HG03571 (cell line): ENCODE measurements around the gene DCAF7.

Source experiments
- ATAC-seq: cut with Tn5 transposase; IDR thresholded peaks from one replicate; pipeline ENCODE4 v1.9.1; 2021; ENCODE audit not compliant: unreplicated experiment

Gene DCAF7

DNA sequence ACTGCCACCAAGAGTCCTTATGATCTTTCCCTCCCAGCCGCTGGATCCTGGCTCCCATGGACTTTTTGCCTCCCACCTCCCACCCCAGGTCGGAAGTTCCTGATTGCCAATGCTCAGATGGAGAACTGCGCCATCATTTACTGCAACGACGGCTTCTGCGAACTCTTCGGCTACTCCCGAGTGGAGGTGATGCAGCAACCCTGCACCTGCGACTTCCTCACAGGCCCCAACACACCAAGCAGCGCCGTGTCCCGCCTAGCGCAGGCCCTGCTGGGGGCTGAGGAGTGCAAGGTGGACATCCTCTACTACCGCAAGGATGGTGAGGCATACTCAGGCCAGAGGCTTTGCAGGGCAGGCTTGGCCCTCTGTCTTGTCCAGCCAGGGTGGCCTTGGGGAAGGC lies 26.2 kb upstream of the DCAF7 start:
- no peak for ATAC-seq

DNA sequence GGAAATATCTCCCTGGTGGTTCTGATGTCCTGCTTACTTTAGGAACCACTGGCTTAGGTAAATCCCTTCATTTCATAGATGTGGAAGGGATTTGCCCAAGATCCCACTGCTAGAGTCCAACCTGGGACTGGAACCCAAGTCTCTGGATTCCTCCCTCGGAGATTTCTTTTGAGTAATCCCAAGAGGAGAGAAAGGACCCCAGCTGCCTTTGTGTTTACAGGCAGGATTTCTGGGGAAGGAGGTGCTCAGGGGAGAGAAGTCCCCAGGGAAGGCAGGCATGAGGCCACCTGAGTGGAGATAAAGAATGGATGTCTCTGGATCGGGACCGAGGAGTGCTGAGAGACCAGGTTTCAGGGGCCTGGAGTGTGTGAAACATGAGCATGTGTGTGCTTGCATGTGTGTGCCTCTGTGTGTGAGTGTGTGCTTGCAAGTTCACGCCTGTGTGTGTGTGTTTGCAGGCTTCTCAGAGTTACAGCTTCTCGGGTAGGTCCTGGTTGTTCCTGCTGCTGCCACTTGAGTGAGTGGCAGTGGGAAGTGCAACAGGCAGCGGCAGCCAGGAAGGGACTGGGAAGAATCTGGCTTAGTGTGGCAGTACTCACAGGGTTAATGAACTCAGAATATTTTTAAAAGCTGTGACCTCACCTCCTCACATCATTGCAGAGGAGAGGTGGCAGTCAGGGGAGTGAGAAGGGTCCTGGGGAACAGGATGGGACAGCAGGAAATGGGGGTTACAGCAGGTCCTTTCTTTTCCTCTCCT lies 24.9 kb upstream of the DCAF7 start:
- no peak for ATAC-seq

DNA sequence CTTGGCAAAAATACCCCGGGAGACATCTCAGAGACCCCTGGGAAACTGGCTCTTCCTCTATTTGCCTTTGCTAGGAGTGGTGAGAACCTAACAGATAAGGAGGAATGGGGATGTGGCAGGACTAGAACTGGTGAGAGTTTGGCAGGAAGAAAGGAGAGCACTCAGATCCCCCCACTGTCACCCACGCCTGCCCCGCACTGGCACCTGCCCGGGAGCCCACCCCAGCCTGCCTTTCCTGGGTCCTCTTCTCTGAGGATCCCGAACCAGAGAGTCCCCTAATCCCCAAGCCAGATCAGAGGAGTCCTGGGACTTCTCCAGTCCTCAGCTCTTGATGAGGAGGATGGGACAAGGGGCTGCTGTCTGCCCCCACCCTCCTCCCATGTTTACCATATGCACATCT lies 23.4 kb upstream of the DCAF7 start:
- ATAC-seq = no peak

DNA sequence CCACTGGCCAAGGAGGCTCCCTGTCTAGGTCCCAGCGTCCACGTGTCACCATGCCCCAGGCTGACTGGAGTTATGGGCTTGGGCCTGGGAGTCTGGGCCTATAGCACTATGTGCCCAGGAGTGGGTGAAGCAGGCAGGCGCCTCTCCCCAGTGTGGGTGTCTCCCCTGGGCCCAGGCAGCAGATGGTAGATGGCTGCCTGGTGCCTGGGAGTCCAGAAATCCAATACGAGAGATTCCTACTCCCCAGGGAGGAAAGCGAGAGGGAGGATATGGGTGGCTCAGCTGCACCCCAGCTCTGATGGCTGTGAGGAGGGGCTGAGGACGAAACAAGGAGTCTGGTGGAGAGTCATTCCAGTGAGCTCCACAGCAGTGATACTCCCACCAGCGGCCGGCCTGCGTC lies 22.1 kb upstream of the DCAF7 start:
- no peak for ATAC-seq

DNA sequence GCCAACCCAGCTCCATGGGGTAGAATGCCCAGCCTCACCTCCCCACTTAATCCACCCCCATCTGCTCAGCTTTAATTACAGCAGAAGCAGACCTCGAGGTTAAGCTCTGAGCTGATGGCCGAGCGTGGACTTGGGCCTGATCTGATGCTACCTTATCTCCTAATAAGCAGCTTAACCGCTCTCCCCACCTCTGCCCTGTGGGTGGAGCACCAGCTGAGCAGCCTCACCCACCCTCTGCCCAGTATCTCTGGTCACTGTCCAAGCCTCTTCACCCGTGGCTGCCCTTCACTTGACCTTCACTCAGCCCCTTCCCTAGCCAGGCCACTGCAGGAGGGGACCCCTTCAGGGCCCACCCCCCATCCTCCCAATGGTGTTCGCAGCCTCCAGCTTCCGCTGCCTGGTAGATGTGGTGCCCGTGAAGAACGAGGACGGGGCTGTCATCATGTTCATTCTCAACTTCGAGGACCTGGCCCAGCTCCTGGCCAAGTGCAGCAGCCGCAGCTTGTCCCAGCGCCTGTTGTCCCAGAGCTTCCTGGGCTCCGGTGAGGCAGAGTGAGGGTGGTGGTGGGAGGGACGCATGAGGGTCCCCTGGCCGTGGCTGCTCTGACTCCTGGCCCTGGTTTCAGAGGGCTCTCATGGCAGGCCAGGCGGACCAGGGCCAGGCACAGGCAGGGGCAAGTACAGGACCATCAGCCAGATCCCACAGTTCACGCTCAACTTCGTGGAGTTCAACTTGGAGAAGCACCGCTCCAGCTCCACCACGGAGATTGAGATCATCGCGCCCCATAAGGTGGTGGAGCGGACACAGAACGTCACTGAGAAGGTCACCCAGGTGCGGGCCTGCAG lies 20.3 kb upstream of the DCAF7 start:
- ATAC-seq = no peak

DNA sequence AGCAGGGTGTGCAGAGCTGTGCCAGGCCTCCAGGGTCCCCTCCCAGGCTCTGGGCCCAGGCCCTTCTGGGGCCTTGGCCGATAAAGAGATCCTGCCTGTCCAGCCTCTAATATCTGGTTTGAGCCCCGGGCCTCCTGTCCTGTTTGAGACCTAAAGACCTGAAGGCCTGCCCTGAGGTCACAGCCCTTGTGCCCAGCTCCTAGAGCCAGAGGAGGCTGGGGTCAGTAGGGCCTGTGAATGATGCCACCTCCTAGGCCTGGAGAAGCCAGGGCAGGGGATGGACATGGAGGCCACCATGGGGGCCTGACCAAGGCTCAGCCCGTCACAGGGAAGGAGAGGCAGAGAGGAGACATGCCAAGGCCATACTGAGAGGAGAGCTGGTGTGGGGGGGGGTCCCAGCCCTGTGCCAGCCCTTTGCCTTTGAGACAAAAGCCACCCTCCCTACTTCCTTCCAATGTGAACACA lies 19.7 kb upstream of the DCAF7 start:
- ATAC-seq = no peak

DNA sequence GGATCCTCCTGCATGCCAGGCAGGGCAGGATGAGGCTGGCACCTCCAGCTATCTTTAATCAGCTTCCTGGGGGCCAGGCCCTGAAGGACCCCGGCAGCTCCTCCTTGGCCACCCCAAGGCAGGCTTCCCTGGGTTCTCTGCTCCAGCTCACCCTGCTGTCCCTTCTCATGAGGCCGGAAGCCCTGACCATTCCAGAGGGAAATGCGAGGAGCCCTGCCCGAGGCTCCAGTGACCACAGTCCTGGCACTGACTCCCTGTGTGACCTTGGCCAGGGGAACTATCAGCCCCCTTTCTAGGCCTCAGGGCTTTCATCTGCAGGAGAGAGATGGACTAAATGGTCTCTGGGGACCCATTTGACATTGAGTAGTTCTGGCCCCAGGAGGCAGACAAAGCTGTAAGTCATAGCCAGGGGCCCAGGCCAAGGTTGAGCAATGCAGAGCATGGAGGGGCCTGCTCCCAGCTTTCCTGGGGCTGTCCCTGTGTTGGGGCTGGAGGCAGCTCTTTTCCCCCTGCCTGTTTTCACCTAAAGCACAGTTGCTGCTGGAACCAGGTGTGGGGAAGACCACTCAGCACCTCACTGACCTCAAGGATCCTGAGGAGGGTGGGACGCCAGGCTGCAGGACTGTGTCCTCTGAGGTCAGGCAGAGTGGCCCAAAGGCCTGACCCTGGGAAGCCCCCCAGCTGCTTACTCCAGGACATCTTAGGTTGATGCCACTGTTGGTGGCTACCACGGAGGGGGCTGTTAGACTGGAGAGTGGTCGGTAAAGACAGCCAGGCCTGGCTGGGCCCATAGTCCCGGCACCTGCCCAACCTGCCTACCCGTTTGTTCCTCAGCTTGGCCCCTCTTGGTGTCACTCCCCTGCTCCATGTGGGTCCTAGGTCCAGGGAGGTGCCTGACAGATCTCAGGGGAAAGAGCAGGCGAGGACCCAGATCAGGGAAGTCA lies 19.0 kb upstream of the DCAF7 start:
- ATAC-seq = no peak

DNA sequence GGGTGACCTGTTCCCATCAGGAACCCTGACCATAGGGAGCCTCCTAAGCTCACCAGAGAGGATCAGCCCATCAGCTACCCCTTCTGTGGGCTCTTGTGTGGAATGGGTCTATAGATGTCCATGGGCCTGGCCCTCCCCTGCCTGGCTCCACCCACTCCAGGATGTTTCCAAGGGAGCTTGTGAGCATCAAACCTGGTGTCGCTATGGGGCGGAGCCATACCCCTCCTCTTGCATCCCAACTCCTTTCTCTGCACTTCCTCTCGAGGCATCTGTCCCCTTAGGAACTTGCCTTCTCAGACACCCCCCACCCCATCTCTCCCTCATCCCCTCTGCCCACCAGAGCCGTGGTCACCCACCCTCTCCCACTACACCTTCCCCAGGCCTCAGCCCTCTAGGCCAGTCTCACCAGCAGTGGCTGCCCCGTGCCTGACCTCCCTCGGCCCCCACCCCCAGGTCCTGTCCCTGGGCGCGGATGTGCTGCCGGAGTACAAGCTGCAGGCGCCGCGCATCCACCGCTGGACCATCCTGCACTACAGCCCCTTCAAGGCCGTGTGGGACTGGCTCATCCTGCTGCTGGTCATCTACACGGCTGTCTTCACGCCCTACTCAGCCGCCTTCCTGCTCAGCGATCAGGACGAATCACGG lies 16.7 kb upstream of the DCAF7 start:
- no peak for ATAC-seq

DNA sequence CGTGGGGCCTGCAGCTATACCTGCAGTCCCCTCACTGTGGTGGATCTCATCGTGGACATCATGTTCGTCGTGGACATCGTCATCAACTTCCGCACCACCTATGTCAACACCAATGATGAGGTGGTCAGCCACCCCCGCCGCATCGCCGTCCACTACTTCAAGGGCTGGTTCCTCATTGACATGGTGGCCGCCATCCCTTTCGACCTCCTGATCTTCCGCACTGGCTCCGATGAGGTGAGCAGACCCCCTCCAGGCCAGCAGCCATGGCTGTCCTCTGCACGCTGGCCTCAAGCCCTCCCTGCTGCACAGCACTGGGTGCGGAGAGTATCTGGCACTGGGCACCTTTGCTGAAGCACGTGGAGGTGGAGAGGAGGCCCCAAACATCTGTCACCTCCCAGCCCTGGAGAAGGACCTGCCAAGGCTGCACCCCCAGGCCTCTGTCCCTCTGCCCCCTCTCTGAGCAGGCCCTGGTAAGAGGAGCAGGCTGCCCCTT lies 16.2 kb upstream of the DCAF7 start:
- no peak for ATAC-seq

DNA sequence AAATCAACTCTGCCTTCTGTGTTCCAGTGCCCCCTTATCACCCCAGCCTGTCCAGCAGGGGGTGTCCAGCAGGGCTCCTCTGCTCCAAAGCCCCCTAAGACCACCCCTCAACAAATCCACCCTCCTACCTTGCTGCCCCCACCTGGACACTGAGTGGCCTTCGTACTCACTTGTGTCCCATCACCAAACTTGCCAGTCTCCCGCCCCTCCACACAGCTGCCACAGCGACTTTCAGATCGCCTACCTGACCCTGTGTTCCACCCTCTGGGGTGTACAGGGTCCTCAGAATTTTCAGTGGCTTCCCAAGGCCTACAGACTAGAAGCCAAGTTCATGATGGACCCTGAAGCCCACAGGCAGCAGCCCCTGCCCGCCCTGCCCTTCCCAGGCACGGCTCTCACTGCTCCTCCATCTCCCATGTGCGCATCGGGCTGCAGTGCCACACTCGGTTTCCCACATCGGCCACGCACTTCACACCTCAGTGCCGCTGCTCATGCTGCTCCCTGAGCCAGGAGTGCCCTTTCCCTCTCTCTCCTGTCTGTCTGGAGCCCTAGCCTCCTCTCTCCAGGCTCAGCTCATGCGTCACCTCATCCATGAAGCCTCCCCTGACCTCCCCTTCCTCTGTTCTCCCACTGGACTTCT lies 15.3 kb upstream of the DCAF7 start:
- no peak for ATAC-seq

DNA sequence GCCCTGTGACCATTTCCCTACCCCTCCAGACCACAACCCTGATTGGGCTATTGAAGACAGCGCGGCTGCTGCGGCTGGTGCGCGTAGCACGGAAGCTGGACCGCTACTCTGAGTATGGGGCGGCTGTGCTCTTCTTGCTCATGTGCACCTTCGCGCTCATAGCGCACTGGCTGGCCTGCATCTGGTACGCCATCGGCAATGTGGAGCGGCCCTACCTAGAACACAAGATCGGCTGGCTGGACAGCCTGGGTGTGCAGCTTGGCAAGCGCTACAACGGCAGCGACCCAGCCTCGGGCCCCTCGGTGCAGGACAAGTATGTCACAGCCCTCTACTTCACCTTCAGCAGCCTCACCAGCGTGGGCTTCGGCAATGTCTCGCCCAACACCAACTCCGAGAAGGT lies 14.6 kb upstream of the DCAF7 start:
- ATAC-seq = no peak

DNA sequence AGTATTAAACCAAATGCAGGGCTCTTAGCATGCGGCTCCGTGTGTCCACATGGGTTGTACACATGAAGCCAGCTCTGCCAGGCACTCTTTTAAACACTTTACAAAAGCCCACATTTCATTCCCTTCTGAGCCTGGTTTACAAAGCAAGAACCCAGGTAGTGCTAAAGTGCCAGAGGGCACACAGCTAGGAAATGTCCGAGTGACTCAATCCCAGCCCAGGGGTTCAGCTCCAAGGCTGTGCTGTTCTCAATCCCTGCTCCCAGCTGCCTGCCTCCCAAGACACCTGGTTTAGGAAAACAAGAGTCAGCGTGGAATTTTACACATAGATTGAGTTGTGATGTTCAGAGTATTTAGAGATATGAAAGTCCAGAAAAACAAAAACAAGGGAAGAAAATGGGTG lies 13.3 kb upstream of the DCAF7 start:
- no peak for ATAC-seq

DNA sequence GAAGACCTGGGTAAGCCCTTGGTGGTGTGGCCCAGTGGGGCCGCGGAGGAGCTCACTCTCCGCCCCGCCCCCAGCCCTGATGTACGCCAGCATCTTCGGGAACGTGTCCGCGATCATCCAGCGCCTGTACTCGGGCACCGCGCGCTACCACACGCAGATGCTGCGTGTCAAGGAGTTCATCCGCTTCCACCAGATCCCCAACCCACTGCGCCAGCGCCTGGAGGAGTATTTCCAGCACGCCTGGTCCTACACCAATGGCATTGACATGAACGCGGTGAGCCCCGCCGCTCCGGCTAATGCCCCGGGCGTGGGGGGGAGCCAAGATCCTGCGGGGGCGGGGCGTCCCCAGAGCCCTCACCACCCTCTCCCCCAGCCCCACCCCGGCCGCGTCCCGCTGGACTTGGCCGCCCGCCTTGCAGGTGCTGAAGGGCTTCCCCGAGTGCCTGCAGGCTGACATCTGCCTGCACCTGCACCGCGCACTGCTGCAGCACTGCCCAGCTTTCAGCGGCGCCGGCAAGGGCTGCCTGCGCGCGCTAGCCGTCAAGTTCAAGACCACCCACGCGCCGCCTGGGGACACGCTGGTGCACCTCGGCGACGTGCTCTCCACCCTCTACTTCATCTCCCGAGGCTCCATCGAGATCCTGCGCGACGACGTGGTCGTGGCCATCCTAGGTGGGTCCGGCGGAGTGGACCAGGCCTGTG lies 12.1 kb upstream of the DCAF7 start:
- no peak for ATAC-seq

DNA sequence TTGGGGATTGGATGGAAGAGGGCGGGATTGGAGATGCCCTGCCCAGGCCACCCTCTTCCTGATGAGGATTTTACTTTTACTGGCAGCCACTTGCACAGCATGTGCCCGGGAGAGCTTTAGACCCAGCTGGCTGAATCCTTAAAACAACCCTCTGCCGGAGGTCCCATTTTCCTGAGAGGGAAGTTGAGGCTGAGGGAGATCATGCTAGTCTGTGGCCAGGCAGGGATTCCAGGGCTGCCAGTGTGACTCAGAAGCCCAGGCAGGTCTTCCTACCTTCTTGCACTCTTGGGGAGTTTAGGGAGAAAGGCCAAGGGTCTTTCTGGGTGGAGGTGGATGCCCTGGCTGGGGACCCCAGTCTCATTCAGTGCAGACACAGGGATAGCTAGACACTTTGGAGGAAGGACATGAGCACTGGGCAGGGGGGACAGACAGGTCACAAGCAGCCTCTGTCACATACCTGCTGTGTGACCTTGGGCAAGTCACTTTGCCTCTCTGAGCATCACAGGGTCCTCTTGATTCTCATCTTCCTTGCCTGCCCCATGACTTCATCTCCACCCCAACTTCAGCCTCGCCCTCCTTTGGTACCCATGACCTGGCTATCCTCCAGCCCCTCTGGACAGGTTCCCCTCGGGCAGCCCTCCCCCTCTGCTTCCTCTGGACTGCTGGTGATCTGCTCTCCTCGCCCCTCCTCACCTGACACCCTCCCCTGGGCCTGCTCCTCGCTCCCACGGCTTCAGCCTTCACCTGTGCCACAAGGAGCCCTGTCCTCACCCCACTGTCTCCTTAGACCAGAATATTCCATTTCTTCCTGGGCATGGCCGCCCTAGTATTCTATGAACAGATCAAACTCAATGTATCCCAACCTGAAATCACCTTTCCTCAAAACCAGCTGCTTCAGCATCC lies 11.3 kb upstream of the DCAF7 start:
- no peak for ATAC-seq

DNA sequence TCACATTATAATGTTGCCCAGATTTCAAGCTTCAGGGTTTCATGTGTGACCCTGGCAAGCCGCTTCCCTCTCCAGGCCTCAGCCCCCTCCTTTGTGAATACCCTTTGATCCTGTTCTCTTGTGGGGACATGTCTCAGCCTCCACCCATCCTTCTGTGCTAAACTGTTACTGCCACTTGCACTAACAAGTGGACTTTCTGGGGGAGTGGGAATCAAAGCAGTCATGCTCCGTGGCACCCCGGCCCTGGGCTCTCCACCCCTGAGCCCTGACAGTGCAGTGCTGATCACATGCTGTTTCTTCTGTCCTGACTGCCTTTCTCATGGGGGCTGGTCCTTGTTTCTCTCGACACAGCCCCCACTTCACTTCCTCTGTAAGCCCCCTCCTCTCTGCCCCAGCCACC lies 9.7 kb upstream of the DCAF7 start:
- ATAC-seq = no peak

DNA sequence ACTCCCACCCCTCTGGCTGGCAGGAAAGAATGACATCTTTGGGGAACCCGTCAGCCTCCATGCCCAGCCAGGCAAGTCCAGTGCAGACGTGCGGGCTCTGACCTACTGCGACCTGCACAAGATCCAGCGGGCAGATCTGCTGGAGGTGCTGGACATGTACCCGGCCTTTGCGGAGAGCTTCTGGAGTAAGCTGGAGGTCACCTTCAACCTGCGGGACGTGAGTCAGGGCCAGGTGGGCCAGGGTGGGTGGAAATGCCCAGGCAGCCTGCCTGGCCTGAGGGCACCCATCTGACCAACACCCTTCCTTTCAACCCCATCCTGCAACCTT lies 8.1 kb upstream of the DCAF7 start:
- no peak for ATAC-seq

DNA sequence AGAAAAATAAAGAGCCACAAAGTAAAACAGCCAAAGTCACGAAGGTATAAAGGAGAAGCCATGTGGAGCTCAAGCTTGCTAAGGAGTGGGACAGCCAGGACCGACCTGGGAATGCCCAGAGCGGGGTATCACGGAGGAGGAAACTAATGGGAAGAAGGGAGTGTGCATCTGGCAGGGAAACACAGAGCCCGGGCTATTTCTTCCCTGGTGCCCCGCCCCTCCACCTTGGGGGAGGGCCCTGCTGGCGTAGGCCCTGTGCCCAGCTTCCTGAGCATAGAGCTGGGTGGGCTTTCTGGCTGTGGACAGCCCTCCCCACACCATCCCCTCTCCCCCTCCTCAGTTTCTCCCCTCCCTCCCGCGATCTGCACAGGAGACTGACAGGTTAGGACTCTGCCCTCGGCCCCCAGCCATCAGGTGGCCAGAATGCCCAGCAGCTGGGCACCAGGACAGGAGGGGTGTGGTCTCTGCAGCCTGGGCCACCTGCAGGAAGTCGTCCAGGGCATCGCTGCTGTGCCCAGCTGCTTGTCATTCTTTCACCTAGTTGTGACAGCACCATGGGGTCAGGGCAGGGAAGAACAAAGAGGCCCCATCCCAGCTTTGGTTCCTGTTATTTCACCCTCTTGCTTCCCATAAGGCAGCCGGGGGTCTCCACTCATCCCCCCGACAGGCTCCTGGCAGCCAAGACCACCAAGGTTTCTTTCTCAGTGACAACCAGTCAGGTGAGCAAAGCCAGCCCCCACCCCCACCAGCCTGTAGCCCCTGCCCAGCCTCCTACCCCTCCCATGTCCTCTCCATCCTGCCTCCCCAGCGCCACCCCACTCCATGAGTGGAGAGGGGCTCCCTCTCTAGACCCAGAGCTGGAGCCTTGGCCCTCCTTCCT lies 7.1 kb upstream of the DCAF7 start:
- ATAC-seq = no peak
